Measurements from ENCODE around the gene APBB1. TPM values are rescaled to one million over a fixed set of nuclear protein-coding genes. Genes with fewer than 3 reads are reported as not detected.

The APBB1 gene
- total RNA-seq, 4 donors from 2014 or later, result 19.8 to 39.9 (median 33.3) TPM

DNA sequence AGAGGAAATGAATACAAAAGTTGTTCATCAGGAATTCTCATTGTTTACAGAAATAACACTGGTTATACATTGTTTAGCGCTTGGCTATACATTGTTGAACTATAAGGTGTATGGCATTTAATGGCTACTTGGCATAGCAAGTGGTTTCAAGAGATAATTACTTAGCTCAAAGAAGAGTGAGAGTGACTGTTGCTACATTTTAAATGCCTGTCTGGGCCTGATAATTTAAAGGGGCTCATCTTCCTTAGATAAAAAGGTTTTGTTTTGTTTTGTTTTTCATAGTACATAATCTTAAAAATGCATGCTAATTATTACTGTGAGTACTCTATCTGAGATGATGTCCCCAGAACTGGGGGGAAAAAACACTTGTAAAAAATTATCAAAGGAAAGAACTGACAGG lies 30.1 kb downstream of the APBB1 start:
- TF ChIP-seq, protein P1, sequence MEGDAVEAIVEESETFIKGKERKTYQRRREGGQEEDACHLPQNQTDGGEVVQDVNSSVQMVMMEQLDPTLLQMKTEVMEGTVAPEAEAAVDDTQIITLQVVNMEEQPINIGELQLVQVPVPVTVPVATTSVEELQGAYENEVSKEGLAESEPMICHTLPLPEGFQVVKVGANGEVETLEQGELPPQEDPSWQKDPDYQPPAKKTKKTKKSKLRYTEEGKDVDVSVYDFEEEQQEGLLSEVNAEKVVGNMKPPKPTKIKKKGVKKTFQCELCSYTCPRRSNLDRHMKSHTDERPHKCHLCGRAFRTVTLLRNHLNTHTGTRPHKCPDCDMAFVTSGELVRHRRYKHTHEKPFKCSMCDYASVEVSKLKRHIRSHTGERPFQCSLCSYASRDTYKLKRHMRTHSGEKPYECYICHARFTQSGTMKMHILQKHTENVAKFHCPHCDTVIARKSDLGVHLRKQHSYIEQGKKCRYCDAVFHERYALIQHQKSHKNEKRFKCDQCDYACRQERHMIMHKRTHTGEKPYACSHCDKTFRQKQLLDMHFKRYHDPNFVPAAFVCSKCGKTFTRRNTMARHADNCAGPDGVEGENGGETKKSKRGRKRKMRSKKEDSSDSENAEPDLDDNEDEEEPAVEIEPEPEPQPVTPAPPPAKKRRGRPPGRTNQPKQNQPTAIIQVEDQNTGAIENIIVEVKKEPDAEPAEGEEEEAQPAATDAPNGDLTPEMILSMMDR (IDR thresholded peaks at IDR 0.05), result no peak
- ATAC-seq (ENCODE audit: low FRiP score) (no peak), DNase-seq (ENCODE audit: low spot score) (no peak)

DNA sequence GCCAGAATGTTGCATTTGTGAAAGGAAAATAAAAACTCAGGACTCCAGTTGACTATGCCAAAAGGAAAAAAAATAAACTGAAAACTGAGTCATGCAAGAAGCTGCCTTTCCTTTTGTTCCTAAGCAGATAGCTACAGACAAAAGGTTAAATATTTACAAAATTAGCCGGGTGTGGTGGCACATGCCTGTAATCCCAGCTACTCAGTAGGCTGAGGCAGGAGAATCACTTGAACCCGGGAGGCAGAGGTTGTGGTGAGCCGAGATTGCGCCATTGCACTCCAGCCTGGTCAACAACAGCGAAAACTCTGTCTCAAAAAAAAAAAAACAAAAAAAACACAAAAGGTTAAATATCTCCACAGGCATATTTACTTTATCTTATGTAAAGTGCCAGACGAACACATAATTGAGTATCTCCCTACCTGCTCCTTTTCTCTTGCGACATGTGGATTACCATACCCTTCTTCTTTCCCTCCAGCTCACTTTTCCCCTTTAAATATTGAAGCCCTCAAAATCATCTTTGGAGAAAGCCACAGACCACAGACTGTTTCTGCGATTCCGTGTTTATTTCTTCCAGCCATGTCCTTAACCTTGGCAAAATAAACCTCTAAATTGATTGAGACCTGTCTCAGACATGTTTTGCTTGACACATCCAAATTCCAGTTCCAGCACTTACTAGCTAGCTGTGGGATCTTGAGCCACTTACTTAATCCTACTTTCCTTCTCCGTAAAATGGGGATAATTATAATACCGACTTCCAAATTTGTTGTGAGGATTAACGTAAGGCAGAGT lies 30.9 kb downstream of the APBB1 start:
- ATAC-seq (ENCODE audit: low FRiP score) (no peak), DNase-seq (ENCODE audit: low spot score) (no peak)
- TF ChIP-seq, protein P1 (IDR thresholded peaks at IDR 0.05), result no peak

DNA sequence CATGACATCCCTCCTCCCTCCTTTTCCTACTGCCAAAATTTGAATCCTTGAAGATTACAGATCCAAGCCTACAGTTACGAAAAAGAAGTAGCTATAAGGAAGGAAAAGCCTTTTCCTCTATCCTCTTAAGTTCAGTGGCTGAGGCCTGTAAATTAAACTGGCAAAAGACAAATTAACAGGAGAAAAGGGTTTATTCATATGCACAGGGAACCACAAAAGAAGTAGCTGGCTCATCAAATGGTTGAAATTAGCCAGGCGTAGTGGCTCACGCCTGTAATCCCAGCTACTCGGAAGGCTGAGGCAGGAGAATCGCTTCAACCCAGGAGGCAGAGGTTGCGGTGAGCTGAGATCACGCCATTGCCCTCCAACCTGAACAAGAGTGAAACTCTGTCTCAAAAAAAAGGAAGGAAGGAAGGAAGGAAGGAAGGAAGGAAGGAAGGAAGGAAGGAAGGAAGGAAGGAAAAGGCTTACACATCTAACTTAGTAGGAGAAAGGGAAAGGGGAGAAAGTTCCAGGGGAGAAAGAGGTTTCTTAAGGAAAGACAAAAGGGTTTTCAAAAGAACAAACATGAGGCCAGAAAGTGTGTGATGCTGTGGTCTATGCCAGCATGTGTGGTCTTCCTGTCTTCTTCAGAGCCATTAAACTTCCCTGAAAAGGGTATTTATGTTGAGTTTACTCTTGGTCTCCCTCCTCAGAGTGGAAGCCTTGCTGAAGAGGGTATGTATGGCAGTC lies 33.7 kb downstream of the APBB1 start:
- ATAC-seq (ENCODE audit: low FRiP score), result no peak
- DNase-seq (ENCODE audit: low spot score), result no peak
- TF ChIP-seq, protein P1 (IDR thresholded peaks at IDR 0.05), result no peak

DNA sequence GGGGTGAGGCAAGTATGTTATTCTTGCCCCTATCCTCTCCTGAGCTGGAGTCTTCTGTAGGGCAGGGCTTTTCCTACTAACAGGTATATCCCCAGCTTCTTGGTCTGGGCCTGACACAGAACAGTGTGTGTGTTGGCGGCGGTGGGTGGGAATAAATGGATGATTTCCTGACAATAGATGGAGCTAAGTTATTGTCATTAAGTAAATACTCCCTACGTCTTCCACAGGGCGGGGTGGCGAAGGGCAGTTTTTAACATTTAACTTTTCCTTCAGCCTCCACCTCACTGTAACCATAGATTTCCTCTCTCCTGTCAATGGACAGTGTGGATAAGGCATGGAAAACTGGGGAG lies 40.3 kb downstream of the APBB1 start:
- ATAC-seq (ENCODE audit: low FRiP score), result no peak
- no peak for DNase-seq (ENCODE audit: low spot score)
- TF ChIP-seq, protein P1 (IDR thresholded peaks at IDR 0.05), result no peak

DNA sequence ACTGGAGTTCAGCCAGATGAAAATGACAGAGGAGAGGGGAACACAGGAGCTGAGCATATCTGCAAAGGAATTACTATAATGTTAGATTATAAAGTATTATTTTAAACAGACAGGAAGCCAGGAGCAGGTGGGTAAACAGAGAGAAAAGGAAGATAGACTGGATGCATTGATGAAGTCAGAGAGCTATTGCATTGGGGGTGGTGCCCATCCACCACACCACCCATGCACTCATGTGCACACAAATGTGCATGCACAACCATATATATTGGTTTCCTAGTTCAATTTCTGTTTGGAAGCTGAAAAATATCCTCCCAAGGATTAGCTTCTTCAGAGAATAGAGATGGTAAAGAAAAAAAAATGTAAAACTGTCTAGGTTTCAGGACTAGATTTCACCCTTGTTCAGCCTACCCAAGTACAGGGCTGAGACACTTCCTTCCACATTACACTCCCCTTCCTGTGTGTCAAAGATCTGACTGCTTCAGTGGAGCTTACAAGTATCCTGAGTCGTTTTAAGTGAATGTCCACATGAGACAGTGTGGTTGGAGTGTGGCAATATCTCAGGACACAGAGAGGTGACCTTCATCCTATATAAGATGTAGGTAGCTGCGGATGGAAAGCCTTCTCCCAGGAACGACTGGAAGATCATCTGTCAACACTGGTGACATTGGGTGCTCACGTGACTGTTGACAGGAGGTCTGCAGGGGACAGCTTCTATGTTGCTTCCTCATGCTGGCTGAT lies 40.8 kb downstream of the APBB1 start:
- peak; percentile 24 for ATAC-seq (ENCODE audit: low FRiP score)
- TF ChIP-seq, protein P1 (IDR thresholded peaks at IDR 0.05), result no peak
- DNase-seq (ENCODE audit: low spot score), result no peak

DNA sequence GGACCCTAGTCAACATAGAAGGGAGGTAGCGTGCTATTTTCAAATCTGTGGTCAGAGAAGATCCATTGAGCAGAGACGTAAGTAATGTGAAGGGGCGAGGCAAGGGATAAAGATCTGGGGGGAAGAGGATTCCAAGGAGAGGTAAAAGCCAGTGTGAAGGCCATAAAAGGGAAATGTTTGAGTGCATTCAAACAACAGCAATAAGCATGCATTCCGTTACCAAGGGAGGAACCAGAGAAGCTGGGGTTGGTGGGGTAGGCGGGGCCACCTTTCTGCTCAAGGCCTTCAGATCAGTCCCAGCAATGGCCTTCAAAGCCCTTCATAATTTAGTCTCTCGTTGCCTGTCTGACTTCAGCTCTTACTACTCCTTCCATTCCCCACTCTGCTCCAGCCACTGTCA lies 47.1 kb downstream of the APBB1 start:
- ATAC-seq (ENCODE audit: low FRiP score) (no peak), DNase-seq (ENCODE audit: low spot score) (no peak)
- TF ChIP-seq, protein P1 (IDR thresholded peaks at IDR 0.05), result no peak

Measured in omental fat pad (tissue), 4 donors.